ENCODE results near the gene CXCR2.
"Not testable (repeated sequence)": the region's sequence is repeated elsewhere in the genome, so short reads cannot be mapped to it uniquely, and the experiment has no call there.

The CXCR2 gene

GRCh38 chr2:218083352-218083676 is 42.5 kb upstream of the CXCR2 start:
- TF ChIP-seq, protein P1, sequence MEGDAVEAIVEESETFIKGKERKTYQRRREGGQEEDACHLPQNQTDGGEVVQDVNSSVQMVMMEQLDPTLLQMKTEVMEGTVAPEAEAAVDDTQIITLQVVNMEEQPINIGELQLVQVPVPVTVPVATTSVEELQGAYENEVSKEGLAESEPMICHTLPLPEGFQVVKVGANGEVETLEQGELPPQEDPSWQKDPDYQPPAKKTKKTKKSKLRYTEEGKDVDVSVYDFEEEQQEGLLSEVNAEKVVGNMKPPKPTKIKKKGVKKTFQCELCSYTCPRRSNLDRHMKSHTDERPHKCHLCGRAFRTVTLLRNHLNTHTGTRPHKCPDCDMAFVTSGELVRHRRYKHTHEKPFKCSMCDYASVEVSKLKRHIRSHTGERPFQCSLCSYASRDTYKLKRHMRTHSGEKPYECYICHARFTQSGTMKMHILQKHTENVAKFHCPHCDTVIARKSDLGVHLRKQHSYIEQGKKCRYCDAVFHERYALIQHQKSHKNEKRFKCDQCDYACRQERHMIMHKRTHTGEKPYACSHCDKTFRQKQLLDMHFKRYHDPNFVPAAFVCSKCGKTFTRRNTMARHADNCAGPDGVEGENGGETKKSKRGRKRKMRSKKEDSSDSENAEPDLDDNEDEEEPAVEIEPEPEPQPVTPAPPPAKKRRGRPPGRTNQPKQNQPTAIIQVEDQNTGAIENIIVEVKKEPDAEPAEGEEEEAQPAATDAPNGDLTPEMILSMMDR (IDR thresholded peaks at IDR 0.05; ENCODE audit: extremely low read depth, missing control alignments) = no peak
- DNase-seq (ENCODE audit: low spot score) = no peak

DNA sequence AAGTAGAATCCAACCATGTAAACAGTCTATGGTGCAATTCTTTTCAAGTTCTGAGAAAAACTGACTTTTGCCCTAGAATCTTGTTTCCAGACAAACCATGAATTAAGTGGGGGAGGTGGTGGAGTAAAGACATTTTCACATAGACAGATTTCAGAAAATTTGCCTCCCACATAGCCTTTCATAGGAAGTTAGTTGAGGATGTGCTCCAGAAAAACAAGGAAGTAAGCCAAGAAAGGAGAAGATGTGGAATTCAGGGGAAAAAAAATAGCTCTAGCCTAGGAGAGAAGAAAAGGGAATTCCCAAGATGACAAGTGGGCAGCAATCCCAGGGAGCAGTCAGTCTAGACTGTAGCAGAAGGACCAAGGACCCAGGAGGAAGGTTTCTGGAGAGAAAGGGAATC is 39.4 kb upstream of the CXCR2 start:
- TF ChIP-seq, protein P1 (IDR thresholded peaks at IDR 0.05; ENCODE audit: extremely low read depth, missing control alignments) = no peak

GRCh38 chr2:218089259-218089658 is 36.6 kb upstream of the CXCR2 start:
- TF ChIP-seq, protein P1 (IDR thresholded peaks at IDR 0.05; ENCODE audit: extremely low read depth, missing control alignments) = no peak
- DNase-seq (ENCODE audit: low spot score) = no peak

More for the DNA sequence above, 39.4 kb upstream of the CXCR2 start:
- no peak for DNase-seq (ENCODE audit: low spot score)

GRCh38 chr2:218091746-218092145 is 34.1 kb upstream of the CXCR2 start:
- TF ChIP-seq, protein P1 (IDR thresholded peaks at IDR 0.05; ENCODE audit: extremely low read depth, missing control alignments) = no peak
- DNase-seq (ENCODE audit: low spot score) = no peak

DNA sequence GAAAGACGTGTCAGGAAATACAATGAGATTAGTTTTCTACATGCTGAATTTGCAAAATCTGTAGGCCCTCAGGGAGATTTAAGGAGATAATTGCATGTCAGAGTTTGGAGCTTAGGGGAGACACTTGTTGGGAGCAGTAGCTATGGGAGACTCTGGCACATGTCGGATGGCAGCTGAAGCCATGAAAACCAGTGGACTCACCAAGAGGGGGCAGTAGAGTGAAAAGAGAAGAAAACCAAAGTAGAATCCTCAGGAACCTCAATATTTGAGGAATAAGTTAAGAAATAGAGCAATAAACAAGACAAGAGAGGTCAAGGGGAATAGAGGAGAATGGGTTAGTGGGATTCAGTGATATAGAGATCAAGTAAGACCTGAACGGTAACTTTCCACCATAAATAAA is 31.9 kb upstream of the CXCR2 start:
- TF ChIP-seq, protein P1 (IDR thresholded peaks at IDR 0.05; ENCODE audit: extremely low read depth, missing control alignments) = no peak
- no peak for DNase-seq (ENCODE audit: low spot score)

GRCh38 chr2:218095853-218096252 is 30.0 kb upstream of the CXCR2 start:
- DNase-seq (ENCODE audit: low spot score) = no peak
- TF ChIP-seq, protein P1 (IDR thresholded peaks at IDR 0.05; ENCODE audit: extremely low read depth, missing control alignments) = no peak

GRCh38 chr2:218097975-218098374 is 27.9 kb upstream of the CXCR2 start:
- TF ChIP-seq, protein P1 (IDR thresholded peaks at IDR 0.05; ENCODE audit: extremely low read depth, missing control alignments) = no peak
- no peak for DNase-seq (ENCODE audit: low spot score)

DNA sequence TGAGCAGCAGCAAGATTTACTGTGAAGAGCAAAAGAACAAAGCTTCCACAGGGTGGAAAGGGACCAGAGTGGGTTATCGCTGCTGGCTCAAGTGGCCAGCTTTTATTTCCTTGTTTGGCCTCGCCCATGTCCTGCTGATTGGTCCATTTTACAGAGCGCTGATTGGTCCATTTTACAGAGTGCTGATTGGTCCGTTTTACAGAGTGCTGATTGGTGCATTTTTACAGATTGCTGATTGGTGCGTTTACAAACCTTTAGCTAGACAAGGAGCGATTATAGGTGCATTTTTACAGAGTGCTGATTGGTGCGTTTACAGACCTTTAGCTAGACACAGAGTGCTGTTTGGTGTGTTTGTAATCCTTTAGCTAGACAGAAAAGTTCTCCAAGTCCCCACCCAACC is 17.0 kb upstream of the CXCR2 start:
- DNase-seq (ENCODE audit: low spot score) = not testable (repeated sequence)

- not testable (repeated sequence) for DNase-seq (ENCODE audit: low spot score)
These were observed 4.0 kb upstream of the CXCR2 start for GRCh38 chr2:218121789-218122188.

DNA sequence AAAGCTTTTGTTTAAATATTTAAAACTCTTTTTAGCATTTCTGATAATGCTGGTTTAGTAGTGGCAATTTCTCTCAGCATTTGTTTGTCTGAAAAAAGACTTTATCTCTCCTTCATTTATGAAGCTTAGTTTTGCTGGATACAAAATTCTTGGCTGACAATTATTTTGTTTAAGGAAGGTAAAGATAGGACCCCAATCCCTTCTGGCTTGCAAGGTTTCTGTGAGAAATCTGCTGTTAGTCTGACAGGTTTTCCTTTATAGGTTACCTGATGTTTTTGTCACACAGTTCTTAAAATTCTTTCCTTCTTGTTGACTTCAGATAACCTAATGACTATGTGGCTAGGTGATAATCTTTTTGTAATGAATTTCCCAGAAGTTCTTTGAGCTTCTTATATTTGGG is 3.5 kb upstream of the CXCR2 start:
- DNase-seq (ENCODE audit: low spot score) = not testable (repeated sequence)

All from GM20000 (cell line).